Upper lobe of left lung (tissue), 4 donors: ENCODE measurements around the gene CEP170B.

ENCODE experiments used
- CTCF ChIP-seq, 6 experiments: fragments of 450-650 bp in 4 of 6; fragments of 200-600 bp in 2 of 6; sonication (generic) in 2 of 6; IDR thresholded peaks; one replicate each; pipeline ENCODE4 v1.5.1; 2016 to 2019; ENCODE audit warnings: antibody characterized with exemption in 6 of 6
- POLR2A ChIP-seq, 4 donors: fragments of 450-650 bp; IDR thresholded peaks; one replicate each; pipeline ENCODE4 v1.5.1; 2016 to 2017; ENCODE audit warnings: antibody characterized with exemption in 4 of 4, mild to moderate bottlenecking in 2 of 4
- POLR2AphosphoS5 ChIP-seq, 2 donors: sonication (generic); formaldehyde crosslinking; IDR thresholded peaks; one replicate each; pipeline ENCODE4 v1.5.1; 2017; ENCODE audit warnings: antibody characterized with exemption in 2 of 2

- TF ChIP-seq CTCF (IDR thresholded peaks at IDR 0.05) (peak; percentile 40 to 83 (median 64)), POLR2AphosphoS5 (IDR thresholded peaks at IDR 0.05) (no peak), POLR2A (IDR thresholded peaks at IDR 0.05) (no peak)
Measured at GRCh38 chr14:104820669-104821228, 44.3 kb upstream of the CEP170B start.
